ENCODE measurements around the gene XPO5. TPM values are rescaled to one million over a fixed set of nuclear protein-coding genes. Genes with fewer than 3 reads are reported as not detected.

XPO5 gene
- total RNA-seq, 1 experiment from 2014 or later, result 86.4 TPM

DNA sequence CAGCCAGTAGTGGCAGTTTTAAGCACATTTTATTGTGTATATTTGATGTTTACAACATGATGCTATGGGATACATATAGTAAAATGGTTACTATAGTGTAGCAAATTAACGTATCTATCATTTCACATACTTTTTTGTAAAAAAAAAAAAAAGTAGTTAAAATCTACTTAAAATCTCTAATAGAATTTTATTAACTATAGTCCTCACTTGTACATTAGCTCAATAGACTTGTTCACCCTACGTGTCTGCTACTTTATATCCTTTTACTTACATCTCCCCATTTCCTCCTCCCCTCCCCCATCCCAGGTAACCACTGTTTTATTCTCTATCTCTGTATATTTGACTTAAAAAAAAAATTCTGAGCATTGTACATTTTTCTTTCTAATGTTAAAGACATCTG, 30.2 kb upstream of the XPO5 start:
- ChIA-PET CTCF (no interaction called here), POLR2A (no interaction called here)
- intact Hi-C loops (cut with micrococcal nuclease; ENCODE audit: unreplicated experiment), result loop anchor here (5.0 kb wide), 1 partner anchor 471 kb away; no protein-coding TSS in a partner anchor
- DNase-seq (ENCODE audit: low read depth, low spot score) (no peak), ATAC-seq (no peak)
- no peak overlapping the region for H3K27ac ChIP-seq (ENCODE audit: low read length)
- no peaks in the 10 kb centered on the region for H3K4me1 ChIP-seq (ENCODE audit: control insufficient read depth, insufficient read depth, low read length)
- no TSS peak for BruUV-seq (replicated peaks)
- H3K4me3 ChIP-seq (ENCODE audit: low read depth in 2 of 2, low read length in 2 of 2), result no peak overlapping the region
- no peaks in the 10 kb centered on the region for H3K27me3 ChIP-seq (ENCODE audit: control insufficient read depth, insufficient read depth, low read length)
- no peaks in the 10 kb centered on the region for H3K9me3 ChIP-seq (ENCODE audit: control insufficient read depth, insufficient read depth, low read depth, low read length)
- peaks cover 18% of the 10 kb centered on the region for H3K36me3 ChIP-seq (ENCODE audit: control insufficient read depth, insufficient read depth, low read length)
- in situ Hi-C loops (cut with HindIII; ENCODE audit: low pct_unique_long_range_greater_than_20kb, low sequenced_read_pairs), result no loop called here
- TF ChIP-seq TCF7L2 (IDR thresholded peaks at IDR 0.05; ENCODE audit: low read depth, low read length), result no peak
- TF ChIP-seq POLR2AphosphoS5 (IDR thresholded peaks at IDR 0.05; ENCODE audit: low read depth, low read length), result no peak
- no peak for TF ChIP-seq REST (IDR thresholded peaks at IDR 0.05; ENCODE audit: insufficient read depth in 1 of 2, low read depth in 2 of 2, low read length in 1 of 2)
- TF ChIP-seq SIN3A (IDR thresholded peaks at IDR 0.05; ENCODE audit: borderline replicate concordance, insufficient read depth, low read depth, low read length), result no peak
- TF ChIP-seq, protein P1, sequence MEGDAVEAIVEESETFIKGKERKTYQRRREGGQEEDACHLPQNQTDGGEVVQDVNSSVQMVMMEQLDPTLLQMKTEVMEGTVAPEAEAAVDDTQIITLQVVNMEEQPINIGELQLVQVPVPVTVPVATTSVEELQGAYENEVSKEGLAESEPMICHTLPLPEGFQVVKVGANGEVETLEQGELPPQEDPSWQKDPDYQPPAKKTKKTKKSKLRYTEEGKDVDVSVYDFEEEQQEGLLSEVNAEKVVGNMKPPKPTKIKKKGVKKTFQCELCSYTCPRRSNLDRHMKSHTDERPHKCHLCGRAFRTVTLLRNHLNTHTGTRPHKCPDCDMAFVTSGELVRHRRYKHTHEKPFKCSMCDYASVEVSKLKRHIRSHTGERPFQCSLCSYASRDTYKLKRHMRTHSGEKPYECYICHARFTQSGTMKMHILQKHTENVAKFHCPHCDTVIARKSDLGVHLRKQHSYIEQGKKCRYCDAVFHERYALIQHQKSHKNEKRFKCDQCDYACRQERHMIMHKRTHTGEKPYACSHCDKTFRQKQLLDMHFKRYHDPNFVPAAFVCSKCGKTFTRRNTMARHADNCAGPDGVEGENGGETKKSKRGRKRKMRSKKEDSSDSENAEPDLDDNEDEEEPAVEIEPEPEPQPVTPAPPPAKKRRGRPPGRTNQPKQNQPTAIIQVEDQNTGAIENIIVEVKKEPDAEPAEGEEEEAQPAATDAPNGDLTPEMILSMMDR (IDR thresholded peaks at IDR 0.05), result no peak

- in situ Hi-C loops (cut with HindIII; ENCODE audit: low pct_unique_long_range_greater_than_20kb, low sequenced_read_pairs) (no loop called here), intact Hi-C loops (cut with micrococcal nuclease; ENCODE audit: unreplicated experiment) (no loop called here)
- no TSS peak for BruUV-seq (replicated peaks)
- no peaks in the 10 kb centered on the region for H3K4me1 ChIP-seq (ENCODE audit: control insufficient read depth, insufficient read depth, low read length)
- H3K27me3 ChIP-seq (ENCODE audit: control insufficient read depth, insufficient read depth, low read length), result no peaks in the 10 kb centered on the region
- ATAC-seq (no peak), DNase-seq (ENCODE audit: low read depth, low spot score) (no peak)
- no peak overlapping the region for H3K27ac ChIP-seq (ENCODE audit: low read length)
- peaks cover 22% of the 10 kb centered on the region for H3K36me3 ChIP-seq (ENCODE audit: control insufficient read depth, insufficient read depth, low read length)
- H3K4me3 ChIP-seq (ENCODE audit: low read depth in 2 of 2, low read length in 2 of 2), result no peak overlapping the region
- TF ChIP-seq TCF7L2 (IDR thresholded peaks at IDR 0.05; ENCODE audit: low read depth, low read length), result no peak
- TF ChIP-seq POLR2AphosphoS5 (IDR thresholded peaks at IDR 0.05; ENCODE audit: low read depth, low read length), result no peak
- TF ChIP-seq, protein P1 (IDR thresholded peaks at IDR 0.05), result no peak
- CTCF ChIA-PET, result no interaction called here
- H3K9me3 ChIP-seq (ENCODE audit: control insufficient read depth, insufficient read depth, low read depth, low read length), result no peaks in the 10 kb centered on the region
- POLR2A ChIA-PET, result interaction anchor here (0.6 kb wide), 1 partner anchor 9 kb away, joined by 3 read pairs; no protein-coding TSS in a partner anchor
Measured at GRCh38 chr6:43604174-43604573, 28.3 kb upstream of the XPO5 start.

All from Panc1 (cell line).